Peyer's patch (tissue), 4 donors: ENCODE data around the gene LYPD8.

Experiments
- POLR2A ChIP-seq, 2 donors: fragments of 450-650 bp; IDR thresholded peaks; one replicate each; pipeline ENCODE4 v1.5.1; 2017; ENCODE audit warnings: antibody characterized with exemption in 2 of 2, mild to moderate bottlenecking in 2 of 2, moderate library complexity in 2 of 2
- TF ChIP-seq, protein P1 (sequence below), 6 experiments: fragments of 450-650 bp in 4 of 6; fragments of 200-600 bp in 2 of 6; sonication (generic) in 1 of 6; IDR thresholded peaks; one replicate each; pipeline ENCODE4 v1.5.1; 2017 to 2019; ENCODE audit warnings: antibody characterized with exemption in 6 of 6, mild to moderate bottlenecking in 3 of 6, moderate library complexity in 1 of 6

DNA sequence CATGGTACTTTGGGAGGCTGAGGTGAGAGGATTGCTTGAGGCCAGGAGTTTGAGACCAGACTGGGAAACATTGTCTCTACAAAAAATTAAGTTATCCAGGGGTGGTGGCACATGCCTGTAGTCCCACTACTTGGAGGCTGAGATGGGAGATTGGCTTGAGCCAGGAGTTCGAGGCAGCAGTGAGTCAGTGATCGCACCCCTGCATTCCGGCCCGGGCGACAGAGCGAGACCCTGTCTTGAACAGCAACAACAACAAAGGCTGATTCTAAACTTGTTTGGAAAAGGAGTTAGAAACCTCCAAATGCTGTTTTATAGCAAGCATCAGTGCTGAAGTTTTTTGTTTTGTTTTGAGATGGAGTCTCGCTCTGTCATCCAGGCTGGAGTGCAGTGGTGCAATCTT, 14.7 kb downstream of the LYPD8 start:
- TF ChIP-seq, protein P1, sequence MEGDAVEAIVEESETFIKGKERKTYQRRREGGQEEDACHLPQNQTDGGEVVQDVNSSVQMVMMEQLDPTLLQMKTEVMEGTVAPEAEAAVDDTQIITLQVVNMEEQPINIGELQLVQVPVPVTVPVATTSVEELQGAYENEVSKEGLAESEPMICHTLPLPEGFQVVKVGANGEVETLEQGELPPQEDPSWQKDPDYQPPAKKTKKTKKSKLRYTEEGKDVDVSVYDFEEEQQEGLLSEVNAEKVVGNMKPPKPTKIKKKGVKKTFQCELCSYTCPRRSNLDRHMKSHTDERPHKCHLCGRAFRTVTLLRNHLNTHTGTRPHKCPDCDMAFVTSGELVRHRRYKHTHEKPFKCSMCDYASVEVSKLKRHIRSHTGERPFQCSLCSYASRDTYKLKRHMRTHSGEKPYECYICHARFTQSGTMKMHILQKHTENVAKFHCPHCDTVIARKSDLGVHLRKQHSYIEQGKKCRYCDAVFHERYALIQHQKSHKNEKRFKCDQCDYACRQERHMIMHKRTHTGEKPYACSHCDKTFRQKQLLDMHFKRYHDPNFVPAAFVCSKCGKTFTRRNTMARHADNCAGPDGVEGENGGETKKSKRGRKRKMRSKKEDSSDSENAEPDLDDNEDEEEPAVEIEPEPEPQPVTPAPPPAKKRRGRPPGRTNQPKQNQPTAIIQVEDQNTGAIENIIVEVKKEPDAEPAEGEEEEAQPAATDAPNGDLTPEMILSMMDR (IDR thresholded peaks at IDR 0.05): no peak
- no peak for TF ChIP-seq POLR2A (IDR thresholded peaks at IDR 0.05)
